Germinal center (tissue), 1 donor: ENCODE data around the gene GRXCR2.
"Not testable (repeated sequence)": the region's sequence is repeated elsewhere in the genome, so short reads cannot be mapped to it uniquely, and the experiment has no call there.

Experiments
- DNase-seq: peaks from one replicate; pipeline ENCODE4 v3.0.0; 2012; ENCODE audit warnings: mixed read lengths, low spot score

GRXCR2 gene, protein sequence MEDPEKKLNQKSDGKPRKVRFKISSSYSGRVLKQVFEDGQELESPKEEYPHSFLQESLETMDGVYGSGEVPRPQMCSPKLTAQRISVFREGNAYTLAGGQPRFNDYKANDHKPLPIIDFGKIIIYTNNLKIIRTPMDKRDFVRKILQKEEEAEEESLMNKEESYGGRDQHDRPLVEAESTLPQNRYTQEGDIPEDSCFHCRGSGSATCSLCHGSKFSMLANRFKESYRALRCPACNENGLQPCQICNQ

GRCh38 chr5:145872914-145873313 is at the start of gene GRXCR2:
Gene GRXCR2 (minus strand): TSS chr5:145873014. CDS start chr5:145872968, 46 bp downstream.
- DNase-seq = no peak

DNA sequence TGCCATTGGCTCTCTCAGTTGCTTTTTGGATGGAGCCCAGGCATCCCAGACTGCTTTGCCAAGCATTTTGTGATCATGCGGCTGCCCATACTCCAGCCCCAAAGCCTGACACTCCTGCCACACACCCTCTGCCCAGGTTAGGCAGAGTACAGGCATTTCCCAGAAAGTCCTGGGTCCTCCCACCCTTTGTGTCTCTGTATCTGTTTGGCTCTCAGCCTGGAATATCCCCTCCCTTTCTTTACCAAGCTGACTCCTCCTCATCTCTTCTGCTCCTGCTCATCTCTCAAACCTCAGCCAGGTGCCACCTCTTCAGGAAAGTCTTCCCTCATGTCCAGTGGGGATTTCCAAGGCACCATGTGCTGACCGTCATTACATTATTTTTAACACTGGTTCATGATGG is 49.2 kb upstream of the GRXCR2 start:
- no peak for DNase-seq

DNA sequence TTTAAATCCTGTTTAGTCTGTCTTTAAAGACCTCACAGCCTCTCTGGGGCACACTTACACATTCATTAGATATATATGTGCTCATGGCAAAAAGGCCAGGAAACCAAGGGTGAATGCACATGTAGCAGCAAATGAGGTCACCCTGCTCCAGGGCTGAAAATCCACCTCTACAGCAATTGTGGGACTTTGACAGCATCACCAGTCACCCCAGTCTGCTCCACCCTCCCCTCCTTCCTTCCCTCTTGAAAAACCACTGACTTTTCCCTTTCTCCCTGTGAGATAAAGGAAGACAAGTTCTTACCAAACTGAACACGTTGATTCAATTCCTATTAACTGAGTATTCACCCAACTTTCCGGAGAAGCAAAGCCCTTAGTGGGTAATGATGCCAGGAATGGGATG is 48.4 kb upstream of the GRXCR2 start:
- DNase-seq = no peak

- DNase-seq = no peak
These were observed 47.9 kb upstream of the GRXCR2 start for GRCh38 chr5:145920542-145921210.

- no peak for DNase-seq
These were observed 46.6 kb upstream of the GRXCR2 start for GRCh38 chr5:145919413-145919812.

DNA sequence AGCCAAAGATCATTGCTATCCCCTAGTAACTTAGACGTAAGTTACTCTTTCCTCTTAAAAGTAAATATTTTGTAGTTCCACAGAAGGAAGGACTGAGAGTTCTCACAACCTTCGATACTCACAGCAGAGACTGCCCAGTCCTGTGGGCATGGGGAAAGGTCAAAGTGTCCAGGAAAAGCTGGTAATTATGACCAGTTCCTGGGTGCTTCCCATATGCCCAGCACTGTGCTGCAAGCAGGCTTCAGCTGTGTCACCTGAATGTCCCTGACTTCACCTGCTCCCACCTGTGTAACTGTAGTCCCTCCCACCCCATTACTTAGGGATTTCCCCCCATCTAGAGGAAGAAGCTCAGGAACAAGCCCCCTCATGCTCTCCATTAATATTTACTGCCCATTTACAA is 45.6 kb upstream of the GRXCR2 start:
- DNase-seq = no peak

DNA sequence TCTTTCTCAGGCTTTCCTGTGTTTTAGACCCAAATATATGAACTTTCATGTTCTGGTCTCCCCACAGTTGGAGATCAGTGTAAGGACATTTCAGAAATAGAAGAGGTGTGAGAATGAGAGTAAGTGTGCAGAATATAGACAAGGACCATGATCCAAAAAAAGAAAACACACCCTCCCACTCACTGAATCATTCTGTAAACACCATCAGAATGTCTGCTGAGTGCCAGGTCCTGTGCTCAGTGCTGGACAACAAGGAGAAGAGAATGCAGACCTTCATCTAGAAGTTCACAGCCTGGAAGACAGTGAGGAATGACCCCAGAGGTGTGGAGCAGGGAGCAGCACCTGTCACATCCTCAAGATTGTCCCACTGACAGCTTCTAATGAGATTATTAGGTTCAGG is 44.5 kb upstream of the GRXCR2 start:
- no peak for DNase-seq

DNA sequence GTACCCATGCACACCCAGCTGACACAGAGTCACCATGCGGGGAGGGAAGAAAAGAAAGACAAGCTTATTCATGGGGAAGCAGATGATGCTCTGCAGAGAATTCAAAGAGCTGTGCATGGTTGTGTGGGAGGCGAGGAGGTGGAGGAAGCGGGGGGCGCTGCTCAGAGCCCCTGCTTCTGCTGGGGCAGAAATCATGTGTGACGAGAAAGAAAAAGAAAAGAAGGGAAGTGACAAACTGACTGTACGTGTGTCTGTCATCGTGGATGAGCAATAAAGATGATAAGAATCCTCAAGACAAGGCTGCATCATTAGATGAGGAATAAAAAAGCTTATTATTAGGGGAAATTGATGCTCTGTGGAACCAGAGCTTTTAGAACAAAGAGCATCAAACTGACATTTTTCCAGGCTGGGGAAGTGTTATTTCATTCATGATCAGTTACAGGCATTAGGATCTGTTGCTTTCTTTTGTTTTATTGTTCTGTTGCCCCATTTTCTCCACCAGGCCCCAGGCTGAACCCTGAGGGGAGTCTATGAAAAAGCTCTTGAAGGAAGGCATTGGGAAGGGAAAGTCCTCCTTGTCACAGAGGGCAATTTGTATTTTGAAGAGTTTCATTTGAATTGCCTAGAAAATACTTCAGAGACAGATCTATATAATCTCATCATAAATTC is 43.3 kb upstream of the GRXCR2 start:
- DNase-seq = no peak

DNA sequence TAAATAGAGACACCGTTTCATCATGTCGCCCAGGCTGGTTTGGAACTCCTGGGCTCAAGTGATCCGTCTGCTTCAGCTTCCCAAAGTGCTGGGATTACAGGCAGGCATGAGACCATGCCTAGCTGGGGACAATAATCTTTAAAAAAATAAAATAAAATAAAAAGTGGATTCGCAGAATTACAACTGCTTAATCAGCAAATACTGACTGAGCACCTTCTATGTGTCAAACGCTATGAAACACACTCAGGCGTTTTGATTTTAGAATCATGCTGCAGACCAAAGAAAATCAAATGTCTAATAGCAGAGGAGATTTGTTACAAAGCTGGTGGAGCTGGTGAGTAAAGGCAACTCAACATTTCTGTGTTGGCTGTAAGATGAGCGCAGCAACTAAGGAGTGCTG is 40.9 kb upstream of the GRXCR2 start:
- no peak for DNase-seq

DNA sequence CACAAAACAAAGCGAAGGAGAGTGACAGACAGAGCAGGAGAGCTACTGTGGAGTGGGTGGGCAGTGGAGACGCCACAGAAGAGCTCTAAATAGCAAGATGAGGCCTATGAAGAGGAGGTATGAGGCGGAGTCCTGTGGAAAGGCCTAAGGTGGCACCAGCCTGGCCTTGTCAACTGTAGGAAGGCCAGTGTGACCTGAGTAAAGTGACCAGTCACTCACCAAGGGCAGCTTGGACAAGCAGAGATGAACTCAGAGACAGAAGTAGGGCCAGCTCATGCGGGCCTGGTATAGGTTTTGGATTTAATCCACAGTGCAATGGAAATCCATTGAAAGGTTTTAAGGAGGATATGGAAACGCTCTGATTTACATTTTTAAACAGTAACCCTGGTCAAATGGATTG is 39.8 kb upstream of the GRXCR2 start:
- DNase-seq = no peak

- no peak for DNase-seq
These were observed 39.2 kb upstream of the GRXCR2 start for GRCh38 chr5:145912019-145912418.

GRCh38 chr5:145911164-145911563 is 38.4 kb upstream of the GRXCR2 start:
- DNase-seq = no peak

DNA sequence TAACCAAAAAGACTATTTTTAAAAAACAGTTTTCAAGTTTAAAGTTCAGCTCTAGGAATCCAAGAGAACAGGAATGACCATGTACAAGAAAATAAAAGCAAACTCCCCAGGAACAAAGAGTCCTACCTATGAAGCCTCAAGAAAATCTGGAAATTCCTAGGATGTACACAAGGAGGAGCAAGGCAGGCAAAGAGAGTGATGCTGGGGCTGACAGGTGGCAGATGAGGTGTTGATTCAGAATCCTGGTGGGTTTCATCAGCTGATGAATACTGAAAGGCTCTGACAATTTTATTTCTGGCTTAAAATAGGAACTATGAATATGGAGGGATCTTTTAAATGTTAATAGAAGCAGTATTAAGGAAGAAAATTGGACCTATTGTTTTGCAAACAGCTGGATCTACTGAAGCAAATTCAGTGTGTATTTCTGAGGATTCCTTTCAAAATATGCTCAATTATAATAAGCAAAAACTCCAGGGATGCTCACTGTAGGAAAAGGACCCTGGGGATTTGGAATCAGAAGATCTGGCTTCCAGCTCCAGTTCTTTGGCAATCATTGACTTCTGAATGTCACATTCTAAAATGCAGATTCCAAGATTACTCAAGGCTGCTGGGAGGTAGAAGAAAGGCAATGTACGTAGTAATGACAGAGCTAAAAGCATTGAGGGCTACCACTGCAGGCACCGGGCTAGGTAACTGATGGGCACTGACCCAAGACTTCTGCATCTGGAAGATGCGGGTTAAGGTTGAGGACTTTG is 35.6 kb upstream of the GRXCR2 start:
- DNase-seq = no peak

- DNase-seq = no peak
These were observed 33.6 kb upstream of the GRXCR2 start for GRCh38 chr5:145906401-145906800.

GRCh38 chr5:145904743-145905142 is 31.9 kb upstream of the GRXCR2 start:
- DNase-seq = no peak

GRCh38 chr5:145903867-145904266 is 31.1 kb upstream of the GRXCR2 start:
- no peak for DNase-seq

- no peak for DNase-seq
These were observed 30.3 kb upstream of the GRXCR2 start for GRCh38 chr5:145903113-145903512.

DNA sequence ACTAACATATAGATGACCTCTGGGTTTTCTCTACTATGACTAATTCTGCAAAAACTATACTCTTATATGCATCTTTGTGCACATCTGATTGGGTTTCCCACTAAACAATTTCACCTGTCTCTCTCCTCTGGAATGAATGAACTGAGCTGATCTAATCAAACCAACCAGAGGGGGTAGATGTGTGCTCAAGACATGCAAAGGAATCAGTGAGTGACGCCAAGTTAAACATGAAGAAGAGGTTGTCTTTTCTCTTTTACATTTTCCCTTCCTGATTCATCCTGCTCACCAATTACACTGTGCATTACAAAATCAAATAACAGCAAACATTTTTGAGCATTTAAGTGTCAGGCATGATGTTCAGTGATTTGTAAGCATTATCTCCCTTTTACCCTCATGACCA is 29.6 kb upstream of the GRXCR2 start:
- no peak for DNase-seq

DNA sequence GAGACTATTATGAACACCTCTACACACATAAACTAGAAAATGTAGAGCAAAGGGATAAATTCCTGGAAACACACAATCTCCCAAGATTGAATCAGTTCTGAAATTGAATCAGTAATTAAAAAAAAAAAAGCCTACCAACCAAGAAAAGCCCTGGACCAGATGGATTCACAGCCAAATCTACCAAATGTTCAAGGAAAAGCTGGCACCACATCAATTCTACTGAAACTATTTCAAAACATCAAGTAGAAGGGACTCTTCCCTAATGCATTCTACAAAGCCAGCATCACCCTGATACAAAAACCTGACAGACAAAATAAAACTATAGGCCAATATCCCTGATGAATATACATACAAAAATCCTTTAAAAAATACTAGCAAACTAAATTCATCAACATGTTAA is 25.4 kb upstream of the GRXCR2 start:
- no peak for DNase-seq

- DNase-seq = not testable (repeated sequence)
These were observed 18.6 kb upstream of the GRXCR2 start for GRCh38 chr5:145891378-145891777.

DNA sequence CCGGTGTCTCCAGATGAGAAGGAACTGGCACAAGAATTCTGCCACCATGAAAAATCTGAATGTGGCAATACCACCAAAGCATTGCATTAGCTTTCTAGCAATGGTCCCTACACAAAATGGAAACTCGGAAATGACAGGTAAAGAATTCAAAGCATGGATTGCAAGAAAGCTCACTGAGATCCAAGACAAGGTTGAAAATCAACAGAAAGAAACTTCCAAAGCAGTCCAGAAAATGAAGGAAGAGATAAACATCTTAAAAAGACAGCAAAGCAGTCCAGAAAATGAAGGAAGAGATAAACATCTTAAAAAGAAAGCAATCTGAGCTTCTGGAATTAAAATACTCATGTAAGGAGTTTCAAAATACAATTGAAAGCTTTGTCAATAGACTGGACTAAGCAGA is 16.8 kb upstream of the GRXCR2 start:
- no peak for DNase-seq

GRCh38 chr5:145887976-145888574 is 15.3 kb upstream of the GRXCR2 start:
- DNase-seq = no peak
